ENCODE results near the gene PLET1. TPM values are rescaled to one million over a fixed set of nuclear protein-coding genes. Genes with fewer than 3 reads are reported as not detected.

The PLET1 gene
- total and polyA plus RNA-seq, 4 donors = not detected

- Histone ChIP-seq H3K36me3 (ENCODE audit: control insufficient read depth in 4 of 4, insufficient read depth in 3 of 4, low read depth in 1 of 4, low read length in 3 of 4) (no peaks in the 10 kb centered on the region), H3K4me1 (ENCODE audit: control insufficient read depth in 4 of 4, insufficient read depth in 4 of 4, low read length in 3 of 4) (peaks cover 0 to 14% (median 7%) of the 10 kb centered on the region in 4 donors), H3K27ac (ENCODE audit: low read depth in 1 of 2, low read length in 2 of 2) (no peak overlapping the region), H3K9me3 (ENCODE audit: control insufficient read depth in 4 of 4, low read length in 3 of 4) (no peaks in the 10 kb centered on the region), H3K27me3 (ENCODE audit: control insufficient read depth in 4 of 4, insufficient read depth in 4 of 4, low read length in 3 of 4) (no peaks in the 10 kb centered on the region), H3K9ac (ENCODE audit: low read depth in 1 of 2, low read length in 2 of 2) (no peak overlapping the region), H3K4me3 (ENCODE audit: low read depth in 1 of 3, low read length in 3 of 3) (no peak overlapping the region)
- WGBS = 70% methylated on average over 12 of the region's 12 CpGs
- DNase-seq (ENCODE audit: low spot score) = no peak
- no peak for TF ChIP-seq JUND (IDR thresholded peaks at IDR 0.05)
- TF ChIP-seq RXRA (IDR thresholded peaks at IDR 0.05) = peak in 1 of 2 donors; percentile 7
- TF ChIP-seq ATF3 (IDR thresholded peaks at IDR 0.05) = no peak
Observed at GRCh38 chr11:112270551-112271180, 10.0 kb upstream of the PLET1 start.

DNA sequence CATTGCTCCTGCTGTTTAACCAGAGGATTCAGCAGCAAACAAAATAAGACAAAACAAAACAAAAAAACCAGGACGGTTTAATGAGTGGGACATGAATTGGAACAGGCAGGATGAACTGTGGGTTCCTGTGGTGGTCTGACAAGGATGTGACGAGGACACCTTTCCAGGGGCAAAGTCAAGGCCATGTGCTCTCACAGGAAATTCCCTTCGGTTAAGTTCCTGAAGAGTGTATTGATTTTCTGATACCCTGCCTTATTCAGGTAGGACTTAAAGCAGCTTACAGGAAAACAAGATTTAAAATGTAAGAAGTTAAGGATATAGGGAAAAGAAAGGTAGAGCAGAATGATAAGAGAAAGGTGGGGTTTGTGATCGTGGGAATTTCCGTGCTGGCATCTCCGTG is 8.5 kb upstream of the PLET1 start:
- H3K27ac ChIP-seq (ENCODE audit: low read depth in 1 of 2, low read length in 2 of 2) = no peak overlapping the region
- H3K4me1 ChIP-seq (ENCODE audit: control insufficient read depth in 4 of 4, insufficient read depth in 4 of 4, low read length in 3 of 4) = peaks cover 0 to 14% (median 7%) of the 10 kb centered on the region in 4 donors
- no peaks in the 10 kb centered on the region for H3K9me3 ChIP-seq (ENCODE audit: control insufficient read depth in 4 of 4, low read length in 3 of 4)
- TF ChIP-seq YY1 (IDR thresholded peaks at IDR 0.05) (no peak), HNF4G (IDR thresholded peaks at IDR 0.05) (no peak), EGR1 (IDR thresholded peaks at IDR 0.05; ENCODE audit: low read depth in 2 of 2) (no peak)
- no peak overlapping the region for H3K9ac ChIP-seq (ENCODE audit: low read depth in 1 of 2, low read length in 2 of 2)
- WGBS = 51% methylated on average over 6 of the region's 6 CpGs
- no peaks in the 10 kb centered on the region for H3K36me3 ChIP-seq (ENCODE audit: control insufficient read depth in 4 of 4, insufficient read depth in 3 of 4, low read depth in 1 of 4, low read length in 3 of 4)
- no peak overlapping the region for H3K4me3 ChIP-seq (ENCODE audit: low read depth in 1 of 3, low read length in 3 of 3)
- H3K27me3 ChIP-seq (ENCODE audit: control insufficient read depth in 4 of 4, insufficient read depth in 4 of 4, low read length in 3 of 4) = no peaks in the 10 kb centered on the region
- no peak for DNase-seq (ENCODE audit: low spot score)

DNA sequence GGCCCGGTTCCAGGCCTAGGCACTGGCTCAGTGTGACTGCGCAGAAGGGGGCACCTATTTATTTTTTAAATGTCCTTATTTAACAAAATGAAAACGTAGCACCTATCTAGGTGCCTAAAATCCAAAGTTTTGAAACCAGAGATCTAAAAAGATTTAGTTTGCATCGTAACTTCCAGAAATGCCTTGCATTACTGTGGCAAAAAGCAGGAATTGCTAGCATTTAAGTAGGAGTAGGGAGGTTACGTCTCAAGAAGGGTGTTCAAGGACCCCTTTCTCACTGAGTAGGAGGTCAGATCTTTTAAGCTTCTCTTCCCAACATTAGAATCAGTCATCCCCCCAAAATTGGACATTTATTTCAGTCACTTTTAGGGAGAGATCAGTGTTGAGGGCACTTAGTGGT is 7.7 kb upstream of the PLET1 start:
- H3K36me3 ChIP-seq (ENCODE audit: control insufficient read depth in 4 of 4, insufficient read depth in 3 of 4, low read depth in 1 of 4, low read length in 3 of 4) = no peaks in the 10 kb centered on the region
- H3K4me1 ChIP-seq (ENCODE audit: control insufficient read depth in 4 of 4, insufficient read depth in 4 of 4, low read length in 3 of 4) = peaks cover 0 to 14% (median 7%) of the 10 kb centered on the region in 4 donors
- TF ChIP-seq SP1 (IDR thresholded peaks at IDR 0.05) (no peak), FOXA1 (IDR thresholded peaks at IDR 0.05) (no peak), NR2F2 (IDR thresholded peaks at IDR 0.05) (no peak), ATF3 (IDR thresholded peaks at IDR 0.05) (no peak), ZBTB33 (IDR thresholded peaks at IDR 0.05) (no peak)
- TF ChIP-seq, protein P1, sequence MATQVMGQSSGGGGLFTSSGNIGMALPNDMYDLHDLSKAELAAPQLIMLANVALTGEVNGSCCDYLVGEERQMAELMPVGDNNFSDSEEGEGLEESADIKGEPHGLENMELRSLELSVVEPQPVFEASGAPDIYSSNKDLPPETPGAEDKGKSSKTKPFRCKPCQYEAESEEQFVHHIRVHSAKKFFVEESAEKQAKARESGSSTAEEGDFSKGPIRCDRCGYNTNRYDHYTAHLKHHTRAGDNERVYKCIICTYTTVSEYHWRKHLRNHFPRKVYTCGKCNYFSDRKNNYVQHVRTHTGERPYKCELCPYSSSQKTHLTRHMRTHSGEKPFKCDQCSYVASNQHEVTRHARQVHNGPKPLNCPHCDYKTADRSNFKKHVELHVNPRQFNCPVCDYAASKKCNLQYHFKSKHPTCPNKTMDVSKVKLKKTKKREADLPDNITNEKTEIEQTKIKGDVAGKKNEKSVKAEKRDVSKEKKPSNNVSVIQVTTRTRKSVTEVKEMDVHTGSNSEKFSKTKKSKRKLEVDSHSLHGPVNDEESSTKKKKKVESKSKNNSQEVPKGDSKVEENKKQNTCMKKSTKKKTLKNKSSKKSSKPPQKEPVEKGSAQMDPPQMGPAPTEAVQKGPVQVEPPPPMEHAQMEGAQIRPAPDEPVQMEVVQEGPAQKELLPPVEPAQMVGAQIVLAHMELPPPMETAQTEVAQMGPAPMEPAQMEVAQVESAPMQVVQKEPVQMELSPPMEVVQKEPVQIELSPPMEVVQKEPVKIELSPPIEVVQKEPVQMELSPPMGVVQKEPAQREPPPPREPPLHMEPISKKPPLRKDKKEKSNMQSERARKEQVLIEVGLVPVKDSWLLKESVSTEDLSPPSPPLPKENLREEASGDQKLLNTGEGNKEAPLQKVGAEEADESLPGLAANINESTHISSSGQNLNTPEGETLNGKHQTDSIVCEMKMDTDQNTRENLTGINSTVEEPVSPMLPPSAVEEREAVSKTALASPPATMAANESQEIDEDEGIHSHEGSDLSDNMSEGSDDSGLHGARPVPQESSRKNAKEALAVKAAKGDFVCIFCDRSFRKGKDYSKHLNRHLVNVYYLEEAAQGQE (IDR thresholded peaks at IDR 0.05) = no peak
- H3K27ac ChIP-seq (ENCODE audit: low read depth in 1 of 2, low read length in 2 of 2) = no peak overlapping the region
- H3K9me3 ChIP-seq (ENCODE audit: control insufficient read depth in 4 of 4, low read length in 3 of 4) = no peaks in the 10 kb centered on the region
- no peaks in the 10 kb centered on the region for H3K27me3 ChIP-seq (ENCODE audit: control insufficient read depth in 4 of 4, insufficient read depth in 4 of 4, low read length in 3 of 4)
- no peak overlapping the region for H3K4me3 ChIP-seq (ENCODE audit: low read depth in 1 of 3, low read length in 3 of 3)
- H3K9ac ChIP-seq (ENCODE audit: low read depth in 1 of 2, low read length in 2 of 2) = no peak overlapping the region
- WGBS = 90% methylated on average over 5 of the region's 5 CpGs
- DNase-seq (ENCODE audit: low spot score) = no peak
